Measurements from ENCODE around the gene LHFPL3. TPM values are rescaled to one million over a fixed set of nuclear protein-coding genes. Genes with fewer than 3 reads are reported as not detected.

The LHFPL3 gene
- total RNA-seq, 1 experiment from 2014 or later = not detected

- no peak for TF ChIP-seq CBX3 (IDR thresholded peaks at IDR 0.05; ENCODE audit: low read depth)
- TF ChIP-seq CTCF (IDR thresholded peaks at IDR 0.05 in 2 of 3, conservative IDR thresholded peaks at IDR 0.05 in 1 of 3; ENCODE audit: borderline replicate concordance in 1 of 3, insufficient read depth in 1 of 3, low read depth in 2 of 3, low read length in 2 of 3) = no peak
- no peak for TF ChIP-seq TCF7L2 (IDR thresholded peaks at IDR 0.05; ENCODE audit: borderline replicate concordance, extremely low read depth, insufficient read depth, insufficient read length)
- no peak for TF ChIP-seq ATF3 (IDR thresholded peaks at IDR 0.05)
- no peak for TF ChIP-seq RAD21 (IDR thresholded peaks at IDR 0.05; ENCODE audit: low read depth)
- TF ChIP-seq EZH2 (IDR thresholded peaks at IDR 0.05) = no peak
- no peak for TF ChIP-seq FOSL1 (IDR thresholded peaks at IDR 0.05; ENCODE audit: low read depth)
- no peak for TF ChIP-seq SIN3A (IDR thresholded peaks at IDR 0.05; ENCODE audit: low read depth)
- TF ChIP-seq POLR2A (IDR thresholded peaks at IDR 0.05; ENCODE audit: borderline replicate concordance, extremely low read depth, insufficient read depth, insufficient read length) = no peak
- intact Hi-C loops (cut with micrococcal nuclease) = no loop called here
- Histone ChIP-seq H3K9ac (ENCODE audit: low read length) (no peak overlapping the region), H3K4me1 (ENCODE audit: control insufficient read depth in 1 of 2, insufficient read depth in 2 of 2, low read length in 2 of 2) (no peaks in the 10 kb centered on the region), H3K4me2 (ENCODE audit: low read length) (no peak overlapping the region), H3K9me2 (ENCODE audit: insufficient read depth) (no peaks in the 10 kb centered on the region), H3K4me3 (replicated peaks in 1 of 2; ENCODE audit: low read depth in 1 of 2, low read length in 2 of 2) (no peak overlapping the region), H3K36me3 (ENCODE audit: control insufficient read depth in 1 of 2, insufficient read depth in 2 of 2, low read length in 2 of 2) (no peaks in the 10 kb centered on the region), H3K9me3 (ENCODE audit: control insufficient read depth in 1 of 2, insufficient read depth in 1 of 2, low read depth in 1 of 2, low read length in 2 of 2) (no peaks in the 10 kb centered on the region), H3K27ac (ENCODE audit: low read depth, low read length) (no peak overlapping the region), H2AFZ (ENCODE audit: low read depth, low read length, poor library complexity, severe bottlenecking) (no peak overlapping the region), H4K20me1 (ENCODE audit: insufficient read depth) (no peaks in the 10 kb centered on the region), H3K27me3 (ENCODE audit: insufficient read depth, low read length) (no peaks in the 10 kb centered on the region), H3K79me2 (ENCODE audit: insufficient read depth, low read length) (no peaks in the 10 kb centered on the region)
- DNase-seq (ENCODE audit: low read depth, low spot score) (no peak), ATAC-seq (no peak)
- CTCF ChIA-PET = no interaction called here
- POLR2A ChIA-PET = no interaction called here
- RAD21 ChIA-PET (ENCODE audit: low non-redundant PET in 1 of 2, low total read pairs in 2 of 2, uncharacterized antibody in 2 of 2, unreplicated experiment in 2 of 2) = no interaction called here
- BruUV-seq (replicated peaks) = no TSS peak
These were observed 59.8 kb downstream of the LHFPL3 start for GRCh38 chr7:104388222-104388621.

- Histone ChIP-seq H3K4me2 (ENCODE audit: low read length) (no peak overlapping the region), H3K36me3 (ENCODE audit: control insufficient read depth in 1 of 2, insufficient read depth in 2 of 2, low read length in 2 of 2) (no peaks in the 10 kb centered on the region), H2AFZ (ENCODE audit: low read depth, low read length, poor library complexity, severe bottlenecking) (no peak overlapping the region), H3K4me1 (ENCODE audit: control insufficient read depth in 1 of 2, insufficient read depth in 2 of 2, low read length in 2 of 2) (no peaks in the 10 kb centered on the region), H3K27ac (ENCODE audit: low read depth, low read length) (no peak overlapping the region), H3K79me2 (ENCODE audit: insufficient read depth, low read length) (no peaks in the 10 kb centered on the region), H3K4me3 (replicated peaks in 1 of 2; ENCODE audit: low read depth in 1 of 2, low read length in 2 of 2) (no peak overlapping the region), H3K27me3 (ENCODE audit: insufficient read depth, low read length) (peaks cover 23% of the 10 kb centered on the region; the same call in 1 of the 2 replicates), H3K9me2 (ENCODE audit: insufficient read depth) (no peaks in the 10 kb centered on the region), H3K9me3 (ENCODE audit: control insufficient read depth in 1 of 2, insufficient read depth in 1 of 2, low read depth in 1 of 2, low read length in 2 of 2) (no peaks in the 10 kb centered on the region), H4K20me1 (ENCODE audit: insufficient read depth) (no peaks in the 10 kb centered on the region), H3K9ac (ENCODE audit: low read length) (no peak overlapping the region)
- CTCF ChIA-PET = no interaction called here
- ATAC-seq (no peak), DNase-seq (ENCODE audit: low read depth, low spot score) (no peak)
- RAD21 ChIA-PET (ENCODE audit: low non-redundant PET in 1 of 2, low total read pairs in 2 of 2, uncharacterized antibody in 2 of 2, unreplicated experiment in 2 of 2) = no interaction called here
- no TSS peak for BruUV-seq (replicated peaks)
- intact Hi-C loops (cut with micrococcal nuclease) = no loop called here
- POLR2A ChIA-PET = no interaction called here
- no peak for TF ChIP-seq CBX3 (IDR thresholded peaks at IDR 0.05; ENCODE audit: low read depth)
- no peak for TF ChIP-seq ZNF274 (IDR thresholded peaks at IDR 0.05; ENCODE audit: low read depth, low read length)
- no peak for TF ChIP-seq CEBPB (IDR thresholded peaks at IDR 0.05; ENCODE audit: low read depth)
- no peak for TF ChIP-seq JUND (IDR thresholded peaks at IDR 0.05)
- TF ChIP-seq TCF7L2 (IDR thresholded peaks at IDR 0.05; ENCODE audit: borderline replicate concordance, extremely low read depth, insufficient read depth, insufficient read length) = no peak
- TF ChIP-seq EGR1 (IDR thresholded peaks at IDR 0.05; ENCODE audit: low read depth) = no peak
- no peak for TF ChIP-seq MAX (IDR thresholded peaks at IDR 0.05)
- TF ChIP-seq EZH2 (IDR thresholded peaks at IDR 0.05) = no peak
- TF ChIP-seq POLR2AphosphoS5 (IDR thresholded peaks at IDR 0.05; ENCODE audit: low read depth, low read length) = no peak
- TF ChIP-seq YY1 (IDR thresholded peaks at IDR 0.05; ENCODE audit: extremely low read depth, insufficient replicate concordance, low read depth, low read length) = no peak
- no peak for TF ChIP-seq SP1 (IDR thresholded peaks at IDR 0.05; ENCODE audit: low read depth)
These were observed 66.8 kb downstream of the LHFPL3 start for GRCh38 chr7:104395162-104395561.
